PFSK-1 (cell line): ENCODE data around the gene CHD6.

ENCODE experiments used
- FOXP2 ChIP-seq: optimal IDR thresholded peaks from 2 replicates; pipeline ENCODE3; 2011; ENCODE audit warnings: borderline replicate concordance, control low read depth, inconsistent platforms; ENCODE audit not compliant: insufficient read depth; ENCODE audit errors: extremely low read length, extremely low read depth
- POLR2AphosphoS5 ChIP-seq: IDR thresholded peaks from 2 replicates; pipeline ENCODE4 v1.6.1; 2012; ENCODE audit warnings: low read depth, mild to moderate bottlenecking, control low read depth, low read length, moderate library complexity
- REST ChIP-seq, 2 experiments: IDR thresholded peaks; 2 replicates each; pipeline versions ENCODE4 v1.6.1 to v1.8.0; 2011 to 2012; ENCODE audit warnings: low read depth in 2 of 2, low read length in 2 of 2, control low read depth in 1 of 2, inconsistent platforms in 1 of 2, mild to moderate bottlenecking in 1 of 2, moderate library complexity in 1 of 2; ENCODE audit not compliant: insufficient read depth in 1 of 2
- SIN3A ChIP-seq: IDR thresholded peaks from 2 replicates; pipeline ENCODE4 v1.6.1; 2012; ENCODE audit warnings: mild to moderate bottlenecking, low read length, moderate library complexity, borderline replicate concordance; ENCODE audit not compliant: insufficient read depth
- TAF1 ChIP-seq: IDR thresholded peaks from 2 replicates; pipeline ENCODE4 v1.6.1; 2012; ENCODE audit warnings: low read length, control low read depth, borderline replicate concordance; ENCODE audit not compliant: insufficient read depth

The CHD6 gene

GRCh38 chr20:41365777-41366545 lies 252.2 kb downstream of the CHD6 start:
- TF ChIP-seq REST (IDR thresholded peaks at IDR 0.05; ENCODE audit: insufficient read depth in 1 of 2, low read depth in 2 of 2, low read length in 2 of 2) (no peak), SIN3A (no peak), TAF1 (no peak), POLR2AphosphoS5 (no peak), FOXP2 (no peak)

GRCh38 chr20:41364967-41365765 lies 253.0 kb downstream of the CHD6 start:
- TF ChIP-seq REST (IDR thresholded peaks at IDR 0.05; ENCODE audit: insufficient read depth in 1 of 2, low read depth in 2 of 2, low read length in 2 of 2) (no peak), FOXP2 (no peak), SIN3A (no peak), POLR2AphosphoS5 (no peak), TAF1 (no peak)

- no peak for TF ChIP-seq POLR2AphosphoS5
- no peak for TF ChIP-seq FOXP2
- TF ChIP-seq TAF1 = no peak
- no peak for TF ChIP-seq SIN3A
- TF ChIP-seq REST (IDR thresholded peaks at IDR 0.05; ENCODE audit: insufficient read depth in 1 of 2, low read depth in 2 of 2, low read length in 2 of 2) = no peak
Measured at GRCh38 chr20:41364236-41364855, 253.8 kb downstream of the CHD6 start.

- no peak for TF ChIP-seq FOXP2
- TF ChIP-seq POLR2AphosphoS5 = no peak
Measured at GRCh38 chr20:41363601-41364000, 254.6 kb downstream of the CHD6 start.

- no peak for TF ChIP-seq TAF1
- no peak for TF ChIP-seq SIN3A
- no peak for TF ChIP-seq REST (IDR thresholded peaks at IDR 0.05; ENCODE audit: insufficient read depth in 1 of 2, low read depth in 2 of 2, low read length in 2 of 2)
- no peak for TF ChIP-seq FOXP2
- TF ChIP-seq POLR2AphosphoS5 = no peak
Measured at GRCh38 chr20:41362748-41363140, 255.4 kb downstream of the CHD6 start.
